K562 (cell line): Measurements from ENCODE around the gene SLC12A3. TPM values are rescaled to one million over a fixed set of nuclear protein-coding genes. Genes with fewer than 3 reads are reported as not detected.

Experiments used
- ATAC-seq: fragments of 200-7000 bp; cut with Tn5 transposase; 3 replicates; pipeline ENCODE4 v1.9.1; 2020; ENCODE audit warnings: moderate library complexity
- BruUV-seq: library from RNA; stranded (reverse); fragments of 400-500 nt; replicated peaks from 2 replicates; lab custom pipeline; 2021; lab: Mats Ljungman, UMichigan
- CTCF ChIA-PET: fragments of 300-600 bp; formaldehyde crosslinking; extraction: SDS; loops from one replicate; lab custom pipeline; 2021; ENCODE audit warnings: low intra/inter-chr PET ratio; lab: Yijun Ruan, JAX
- POLR2A ChIA-PET: fragments of 300-600, 350-650 bp; sonication (Branson Sonifier 250); formaldehyde crosslinking; extraction: SDS; loops from one replicate; lab custom pipeline; 2021; ENCODE audit warnings: antibody characterized with exemption, inconsistent platforms; lab: Yijun Ruan, JAX
- DNase-seq, 4 experiments: peaks; one replicate each; pipeline versions ENCODE4 v3.0.0 to v3.0.0-alpha.2; 2011 to 2018; ENCODE audit warnings: low spot score in 3 of 4, mixed read lengths in 3 of 4; ENCODE audit errors: extremely low read depth in 1 of 4
- FAIRE-seq: peaks from 2 replicates; lab custom pipeline; 2011; peaks lifted over from hg19 to GRCh38; lab: Jason Lieb, UNC
- H2AFZ ChIP-seq: 2 replicates; pipeline ENCODE4 v1.6.0; 2011; ENCODE audit warnings: low read depth, low read length, control low read depth, inconsistent platforms
- H3K27ac ChIP-seq: fragments of 200-600 bp; 3 replicates; pipeline ENCODE4 v1.8.0; 2011; ENCODE audit warnings: low read depth, mild to moderate bottlenecking, control low read depth, inconsistent platforms, low read length, moderate library complexity, mixed read lengths; ENCODE audit errors: extremely low read depth
- H3K27me3 ChIP-seq, 2 experiments: fragments of 300-600 bp in 1 of 2; 2 replicates in 1 of 2; 3 replicates in 1 of 2; pipeline versions ENCODE4 v1.6.0 to v1.8.0; 2011; ENCODE audit warnings: inconsistent platforms in 2 of 2, low read length in 2 of 2, mild to moderate bottlenecking in 1 of 2, mixed read lengths in 1 of 2, moderate library complexity in 1 of 2; ENCODE audit not compliant: control insufficient read depth in 2 of 2, insufficient read depth in 2 of 2
- H3K36me3 ChIP-seq: fragments of 300-600 bp; 3 replicates; pipeline ENCODE4 v1.8.0; 2011; ENCODE audit warnings: mild to moderate bottlenecking, low read length, inconsistent platforms; ENCODE audit not compliant: control insufficient read depth, insufficient read depth
- H3K4me1 ChIP-seq, 2 experiments: fragments of 200-600 bp in 1 of 2; replicated peaks in 1 of 2; 2 replicates in 1 of 2; 3 replicates in 1 of 2; pipeline versions ENCODE4 v1.5.1 to v1.8.0; 2011; ENCODE audit warnings: inconsistent platforms in 2 of 2, low read length in 2 of 2, mild to moderate bottlenecking in 1 of 2, mixed read lengths in 1 of 2, moderate library complexity in 1 of 2; ENCODE audit not compliant: control insufficient read depth in 2 of 2, insufficient read depth in 2 of 2
- H3K4me2 ChIP-seq: 2 replicates; pipeline ENCODE4 v1.6.1; 2011; ENCODE audit warnings: low read length, control low read depth, inconsistent platforms, mixed read lengths; ENCODE audit not compliant: insufficient read depth
- H3K4me3 ChIP-seq: fragments of 200-600 bp; sonication (generic), shearing (Covaris generic); 2 replicates; pipeline ENCODE4 v1.5.1; 2016; ENCODE audit warnings: control low read depth, inconsistent platforms
- H3K79me2 ChIP-seq: fragments of 200-600 bp; 3 replicates; pipeline ENCODE4 v1.8.0; 2011; ENCODE audit warnings: low read length, inconsistent platforms; ENCODE audit not compliant: control insufficient read depth, insufficient read depth
- H3K9ac ChIP-seq, 2 experiments: 2 replicates each; pipeline versions ENCODE4 v1.6.0 to v1.6.1; 2011; ENCODE audit warnings: low read depth in 2 of 2, low read length in 2 of 2, control low read depth in 1 of 2, inconsistent platforms in 1 of 2, mild to moderate bottlenecking in 1 of 2, mixed read lengths in 1 of 2; ENCODE audit not compliant: insufficient read depth in 1 of 2
- H3K9me1 ChIP-seq: one replicate; pipeline ENCODE4 v1.6.0; 2011; ENCODE audit warnings: inconsistent platforms, mild to moderate bottlenecking, low read length, moderate library complexity; ENCODE audit not compliant: control insufficient read depth, insufficient read depth
- H3K9me3 ChIP-seq: replicated peaks from 2 replicates; pipeline ENCODE4 v1.5.1; 2011; ENCODE audit warnings: low read depth, low read length, inconsistent platforms; ENCODE audit not compliant: control insufficient read depth, insufficient read depth
- H4K20me1 ChIP-seq: replicated peaks from 2 replicates; pipeline ENCODE4 v1.6.1; 2011; ENCODE audit warnings: low read length, inconsistent platforms, mixed read lengths; ENCODE audit not compliant: control insufficient read depth, insufficient read depth
- GABPB2 ChIP-seq: fragments of 250-450 bp; sonication (Bioruptor Pico); conservative IDR thresholded peaks from 2 replicates; pipeline ENCODE4 v1.5.1; 2021; ENCODE audit warnings: mild to moderate bottlenecking
- TCF3 ChIP-seq: sonication (generic); formaldehyde crosslinking; IDR thresholded peaks from 2 replicates; pipeline ENCODE4 v1.4.0; 2020; ENCODE audit warnings: mild to moderate bottlenecking, missing genetic modification reagents
- WGBS: fragments of 100-300 bp; shearing (Covaris generic); methylation state at CpG from one replicate; pipeline ENCODE4 v1.1.6; 2016; ENCODE audit warnings: low coverage, mixed read lengths; ENCODE audit not compliant: insufficient coverage; ENCODE audit errors: missing lambda C conversion rate; 5-methylcytosine and 5-hydroxymethylcytosine counted together
- in situ Hi-C: fragments of 300-500 bp; cut with MboI; formaldehyde crosslinking; loops from 4 replicates; pipeline ENCODE4 v1.15.0; 2018; ENCODE audit warnings: inconsistent platforms, mixed read lengths
- intact Hi-C: fragments of 100-400 bp; cut with micrococcal nuclease; formaldehyde crosslinking; loops from 2 replicates; pipeline ENCODE4 v1.14.2; 2022
- polyA plus RNA-seq, 8 experiments: library from polyadenylated mRNA; depleted of rRNA in 4 of 8; stranded (reverse) in 5 of 8; unstranded in 3 of 8; fragments of >200 nt; fragmentation: Nextera tagmentation in 2 of 8; fragmentation: Illumina TruSeq in 1 of 8; extraction: Ambion mirVana in 2 of 8; extraction: Trizol in 1 of 8; gene quantifications; 2 replicates each; pipeline versions ENCODE4 v1.2.1 to v1.2.3, GENCODE V29; 2011 to 2014; ENCODE audit warnings: inconsistent platforms in 1 of 8, missing spikeins in 1 of 8
- total RNA-seq, 7 experiments: library from RNA; depleted of rRNA in 6 of 7; stranded (reverse); fragments of >200 nt in 6 of 7; fragmentation: Illumina TruSeq in 2 of 7; extraction: Trizol in 2 of 7; gene quantifications; 2 replicates each; pipeline versions ENCODE4 v1.2.1 to v1.2.3, GENCODE V29; 2011 to 2021; ENCODE audit warnings: low replicate concordance in 1 of 7
- TF ChIP-seq, protein P1 (sequence below): fragments of 450-650 bp; formaldehyde crosslinking; IDR thresholded peaks from 2 replicates; pipeline ENCODE4 v1.4.0; 2020; ENCODE audit warnings: mild to moderate bottlenecking, moderate library complexity

Gene SLC12A3
- total and polyA plus RNA-seq, 9 of the 15 experiments (the other 6 are each of a cell fraction or from before 2014, with no cell fraction given): not detected

DNA sequence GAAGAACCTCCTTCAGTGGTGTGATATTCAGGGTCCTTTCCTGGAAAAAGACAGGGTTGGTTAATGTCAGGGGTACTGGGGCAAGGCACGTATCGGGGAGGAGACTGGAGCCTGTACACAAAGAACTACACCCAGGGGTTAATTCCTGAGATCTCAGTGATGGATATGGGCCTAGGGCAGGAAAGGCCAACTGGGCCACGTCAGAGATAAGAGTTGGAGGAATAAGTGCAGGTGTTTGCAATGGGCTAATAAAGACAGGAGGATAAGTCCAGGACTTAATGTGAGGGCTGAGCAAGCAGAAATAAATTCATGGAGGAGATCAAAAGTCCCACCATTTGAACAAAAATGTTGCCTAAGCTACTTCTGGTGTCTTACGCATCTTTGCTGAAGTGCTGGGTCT is 56.6 kb downstream of the SLC12A3 start:
- FAIRE-seq: no peak
- Histone ChIP-seq H3K9me3 (no peaks in the 10 kb centered on the region), H3K4me2 (no peak overlapping the region), H2AFZ (no peak overlapping the region), H3K27ac (no peak overlapping the region), H3K36me3 (no peaks in the 10 kb centered on the region), H3K4me1 (no peaks in the 10 kb centered on the region; a peak in 1 of 5 replicates), H3K4me3 (no peak overlapping the region), H3K79me2 (no peaks in the 10 kb centered on the region)
- in situ Hi-C loops (no loop called here), intact Hi-C loops (no loop called here)
- ATAC-seq: no peak
- CTCF ChIA-PET: no interaction called here
- no TSS peak for BruUV-seq
- POLR2A ChIA-PET: interaction anchor here (5.5 kb wide), 1 partner anchor 11 kb away, joined by 79 read pairs; the partner anchor contains the start of gene HERPUD1
- DNase-seq: no peak
- TF ChIP-seq TCF3: no peak
- no peak for TF ChIP-seq GABPB2 (CRISPR knock-in tag)
- TF ChIP-seq, protein P1, sequence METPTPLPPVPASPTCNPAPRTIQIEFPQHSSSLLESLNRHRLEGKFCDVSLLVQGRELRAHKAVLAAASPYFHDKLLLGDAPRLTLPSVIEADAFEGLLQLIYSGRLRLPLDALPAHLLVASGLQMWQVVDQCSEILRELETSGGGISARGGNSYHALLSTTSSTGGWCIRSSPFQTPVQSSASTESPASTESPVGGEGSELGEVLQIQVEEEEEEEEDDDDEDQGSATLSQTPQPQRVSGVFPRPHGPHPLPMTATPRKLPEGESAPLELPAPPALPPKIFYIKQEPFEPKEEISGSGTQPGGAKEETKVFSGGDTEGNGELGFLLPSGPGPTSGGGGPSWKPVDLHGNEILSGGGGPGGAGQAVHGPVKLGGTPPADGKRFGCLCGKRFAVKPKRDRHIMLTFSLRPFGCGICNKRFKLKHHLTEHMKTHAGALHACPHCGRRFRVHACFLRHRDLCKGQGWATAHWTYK: no peak
- TF ChIP-seq, all 486 proteins: peak for 0
- Histone ChIP-seq H4K20me1 (peaks cover 4% of the 10 kb centered on the region), H3K9ac (no peak overlapping the region), H3K9me1 (no peaks in the 10 kb centered on the region), H3K27me3 (peaks cover 24 to 36% of the 10 kb centered on the region in 2 experiments; a peak in 4 of 5 replicates)
- WGBS: 30% methylated on average over 4 of the region's 4 CpGs
